Astrocyte (in vitro differentiated cells and primary cell): ENCODE results near the gene XBP1. TPM values are rescaled to one million over a fixed set of nuclear protein-coding genes. Genes with fewer than 3 reads are reported as not detected.
"Not testable (repeated sequence)": the region's sequence is repeated elsewhere in the genome, so short reads cannot be mapped to it uniquely, and the experiment has no call there.

Experiments used
- DNase-seq: peaks from one replicate; pipeline ENCODE4 v3.0.0-alpha.2; 2010; ENCODE audit warnings: low read depth
- FAIRE-seq: peaks from 2 replicates; lab custom pipeline; 2011; peaks lifted over from hg19 to GRCh38; lab: Jason Lieb, UNC
- H2AFZ ChIP-seq: 2 replicates; pipeline ENCODE4 v1.6.0; 2012; ENCODE audit warnings: low read depth, low read length, inconsistent platforms
- H3K27ac ChIP-seq: 2 replicates; pipeline ENCODE4 v1.5.1; 2011; ENCODE audit warnings: low read depth, low read length, inconsistent platforms
- H3K27me3 ChIP-seq: 2 replicates; pipeline ENCODE4 v1.6.0; 2011; ENCODE audit warnings: low read length, inconsistent platforms; ENCODE audit not compliant: insufficient read depth
- H3K36me3 ChIP-seq: 2 replicates; pipeline ENCODE4 v1.5.1; 2011; ENCODE audit warnings: low read length, inconsistent platforms; ENCODE audit not compliant: insufficient read depth
- H3K4me1 ChIP-seq: 2 replicates; pipeline ENCODE4 v1.5.1; 2011; ENCODE audit warnings: low read length, inconsistent platforms; ENCODE audit not compliant: insufficient read depth
- H3K4me2 ChIP-seq: 2 replicates; pipeline ENCODE4 v1.6.0; 2012; ENCODE audit warnings: low read length, inconsistent platforms
- H3K4me3 ChIP-seq: 2 replicates; pipeline ENCODE4 v1.5.1; 2011; ENCODE audit warnings: low read depth, mild to moderate bottlenecking, low read length, inconsistent platforms; ENCODE audit not compliant: insufficient read depth
- H3K79me2 ChIP-seq: 2 replicates; pipeline ENCODE4 v1.6.0; 2012; ENCODE audit warnings: mild to moderate bottlenecking, low read length, inconsistent platforms; ENCODE audit not compliant: insufficient read depth
- H3K9ac ChIP-seq: 2 replicates; pipeline ENCODE4 v1.6.0; 2012; ENCODE audit warnings: mild to moderate bottlenecking, low read length, inconsistent platforms
- H3K9me3 ChIP-seq: 2 replicates; pipeline ENCODE4 v1.5.1; 2012; ENCODE audit warnings: low read depth, mild to moderate bottlenecking, low read length, inconsistent platforms; ENCODE audit not compliant: insufficient read depth
- H4K20me1 ChIP-seq: 2 replicates; pipeline ENCODE4 v1.6.0; 2012; ENCODE audit warnings: low read length, inconsistent platforms; ENCODE audit not compliant: insufficient read depth
- H3K27ac Mint-ChIP-seq: one replicate; pipeline ENCODE4 v1.8.0; 2021; ENCODE audit warnings: mild to moderate bottlenecking, mixed read lengths; ENCODE audit not compliant: unreplicated experiment
- H3K27me3 Mint-ChIP-seq: one replicate; pipeline ENCODE4 v1.8.0; 2021; ENCODE audit warnings: low read depth, mixed read lengths; ENCODE audit not compliant: unreplicated experiment
- H3K36me3 Mint-ChIP-seq: one replicate; pipeline ENCODE4 v1.8.0; 2021; ENCODE audit warnings: low read depth, mixed read lengths; ENCODE audit not compliant: unreplicated experiment
- H3K4me1 Mint-ChIP-seq: one replicate; pipeline ENCODE4 v1.8.0; 2021; ENCODE audit warnings: low read depth, mixed read lengths; ENCODE audit not compliant: unreplicated experiment
- H3K4me3 Mint-ChIP-seq: one replicate; pipeline ENCODE4 v1.8.0; 2021; ENCODE audit warnings: mild to moderate bottlenecking, moderate library complexity, mixed read lengths; ENCODE audit not compliant: unreplicated experiment
- H3K9me3 Mint-ChIP-seq: one replicate; pipeline ENCODE4 v1.8.0; 2021; ENCODE audit warnings: mild to moderate bottlenecking, mixed read lengths; ENCODE audit not compliant: unreplicated experiment
- EZH2 ChIP-seq: IDR thresholded peaks from 2 replicates; pipeline ENCODE4 v1.6.1; 2012; ENCODE audit warnings: mild to moderate bottlenecking, low read length, inconsistent platforms; ENCODE audit not compliant: insufficient read depth
- total RNA-seq: library from RNA; stranded (reverse); gene quantifications from 2 replicates; pipeline ENCODE4 v1.2.1, GENCODE V29; 2021
- TF ChIP-seq, protein P1 (sequence below): IDR thresholded peaks from 2 replicates; pipeline ENCODE4 v1.5.1; 2011; ENCODE audit warnings: low read depth, mild to moderate bottlenecking, inconsistent platforms, low read length, moderate library complexity; ENCODE audit not compliant: insufficient read depth

The XBP1 gene
- total RNA-seq, 1 donor from 2014 or later, result 142 TPM

DNA sequence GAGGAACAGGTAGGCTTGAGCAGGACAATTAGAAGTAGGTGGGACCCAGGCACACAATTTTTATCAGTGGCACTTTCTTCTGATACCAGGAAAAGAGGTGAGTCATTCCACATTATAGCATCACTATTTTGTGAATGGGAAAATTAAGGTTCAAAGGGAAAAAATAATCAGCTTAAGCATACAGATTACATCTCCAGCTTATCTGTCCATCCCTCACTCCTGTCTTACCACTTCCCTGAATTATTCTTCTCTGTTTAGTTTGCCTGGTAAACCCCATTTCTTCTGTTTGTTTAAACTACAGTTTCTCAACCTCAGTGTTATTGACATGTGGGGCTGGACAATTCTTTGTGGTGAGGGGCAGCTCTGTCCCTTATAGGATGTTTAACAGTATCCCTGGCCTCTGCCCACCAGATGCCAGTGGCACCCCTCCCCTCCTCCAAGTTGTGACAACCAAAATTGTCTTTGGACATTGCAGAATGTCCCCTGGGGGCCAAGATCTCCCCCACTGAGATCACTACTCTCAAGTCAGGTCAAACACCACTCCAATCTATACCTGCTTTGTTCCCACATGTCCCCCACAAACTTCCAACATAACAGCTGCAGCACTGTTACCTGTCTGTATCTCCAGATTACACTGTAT is 8.5 kb upstream of the XBP1 start:
- no peaks in the 10 kb centered on the region for H4K20me1 ChIP-seq
- Mint-ChIP-seq H3K27ac (no peak overlapping the region), H3K4me3 (no peak overlapping the region), H3K4me1 (no peaks in the 10 kb centered on the region), H3K36me3 (no peaks in the 10 kb centered on the region), H3K9me3 (no peaks in the 10 kb centered on the region), H3K27me3 (no peaks in the 10 kb centered on the region)
- FAIRE-seq (no peak), DNase-seq (no peak)
- no peaks in the 10 kb centered on the region for H3K4me1 ChIP-seq
- no peak overlapping the region for H3K9ac ChIP-seq
- H2AFZ ChIP-seq, result no peak overlapping the region
- H3K27me3 ChIP-seq, result no peaks in the 10 kb centered on the region
- no peaks in the 10 kb centered on the region for H3K36me3 ChIP-seq
- H3K27ac ChIP-seq, result no peak overlapping the region
- no peaks in the 10 kb centered on the region for H3K9me3 ChIP-seq
- TF ChIP-seq, protein P1, sequence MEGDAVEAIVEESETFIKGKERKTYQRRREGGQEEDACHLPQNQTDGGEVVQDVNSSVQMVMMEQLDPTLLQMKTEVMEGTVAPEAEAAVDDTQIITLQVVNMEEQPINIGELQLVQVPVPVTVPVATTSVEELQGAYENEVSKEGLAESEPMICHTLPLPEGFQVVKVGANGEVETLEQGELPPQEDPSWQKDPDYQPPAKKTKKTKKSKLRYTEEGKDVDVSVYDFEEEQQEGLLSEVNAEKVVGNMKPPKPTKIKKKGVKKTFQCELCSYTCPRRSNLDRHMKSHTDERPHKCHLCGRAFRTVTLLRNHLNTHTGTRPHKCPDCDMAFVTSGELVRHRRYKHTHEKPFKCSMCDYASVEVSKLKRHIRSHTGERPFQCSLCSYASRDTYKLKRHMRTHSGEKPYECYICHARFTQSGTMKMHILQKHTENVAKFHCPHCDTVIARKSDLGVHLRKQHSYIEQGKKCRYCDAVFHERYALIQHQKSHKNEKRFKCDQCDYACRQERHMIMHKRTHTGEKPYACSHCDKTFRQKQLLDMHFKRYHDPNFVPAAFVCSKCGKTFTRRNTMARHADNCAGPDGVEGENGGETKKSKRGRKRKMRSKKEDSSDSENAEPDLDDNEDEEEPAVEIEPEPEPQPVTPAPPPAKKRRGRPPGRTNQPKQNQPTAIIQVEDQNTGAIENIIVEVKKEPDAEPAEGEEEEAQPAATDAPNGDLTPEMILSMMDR, result no peak
- TF ChIP-seq EZH2, result no peak
- no peak overlapping the region for H3K4me3 ChIP-seq
- H3K79me2 ChIP-seq, result peaks cover 2% of the 10 kb centered on the region
- no peak overlapping the region for H3K4me2 ChIP-seq

DNA sequence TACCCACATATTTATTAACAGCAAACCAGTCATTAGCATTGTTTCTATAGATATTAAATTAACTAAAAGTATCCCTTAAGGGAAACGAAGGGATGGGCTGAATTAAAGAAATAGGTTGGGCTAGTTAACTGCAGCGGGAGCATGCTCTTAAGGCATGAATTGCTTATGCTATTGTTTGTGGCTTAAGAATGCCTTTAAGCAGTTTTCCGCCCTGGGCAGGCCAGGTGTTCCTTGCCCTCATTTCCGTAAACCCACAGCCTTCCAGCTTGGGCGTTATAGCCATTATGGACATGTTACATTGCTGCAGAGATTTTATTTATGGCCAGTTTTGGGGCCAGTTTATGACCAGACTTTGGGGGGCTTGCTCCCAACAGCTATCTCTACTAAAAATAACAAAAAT is 5.1 kb upstream of the XBP1 start:
- not testable (repeated sequence) for DNase-seq, H3K36me3 ChIP-seq, H3K27me3 ChIP-seq, H3K27ac Mint-ChIP-seq, H3K4me3 Mint-ChIP-seq, H3K27me3 Mint-ChIP-seq, H3K9me3 Mint-ChIP-seq, H4K20me1 ChIP-seq, H3K9ac ChIP-seq, H2AFZ ChIP-seq, H3K4me2 ChIP-seq, H3K27ac ChIP-seq, FAIRE-seq, H3K4me1 Mint-ChIP-seq, H3K4me1 ChIP-seq, H3K4me3 ChIP-seq, H3K9me3 ChIP-seq, H3K36me3 Mint-ChIP-seq
- H3K79me2 ChIP-seq, result peaks cover 19% of the 10 kb centered on the region

DNA sequence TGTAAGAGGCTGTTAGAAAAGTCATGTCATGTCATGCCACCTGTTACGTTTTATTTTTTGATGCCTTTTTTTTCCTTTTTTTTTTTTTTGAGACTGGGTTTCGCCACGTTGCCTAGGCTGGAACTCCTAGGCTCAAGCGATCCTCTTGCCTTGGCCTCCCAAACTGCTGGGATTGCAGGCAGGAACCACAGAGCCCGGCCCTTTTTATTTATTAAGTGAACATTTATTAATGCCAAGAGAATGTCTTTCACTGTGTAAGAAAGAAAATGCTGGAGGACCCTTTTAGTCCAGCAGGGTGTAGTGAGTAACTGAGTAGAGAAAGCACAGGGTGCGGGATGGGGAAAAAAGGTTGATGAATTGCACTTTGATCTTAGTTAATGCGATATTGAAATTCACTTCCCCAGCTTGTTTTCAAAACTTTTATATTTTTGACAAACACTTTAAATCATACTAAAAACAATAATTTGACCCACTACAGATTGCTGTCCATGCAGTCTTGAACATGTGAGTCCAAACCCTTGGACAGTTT is 2.3 kb upstream of the XBP1 start:
- Mint-ChIP-seq H3K9me3 (peaks cover 2% of the 10 kb centered on the region), H3K36me3 (peaks cover 2% of the 10 kb centered on the region), H3K27ac (no peak overlapping the region), H3K27me3 (no peaks in the 10 kb centered on the region), H3K4me3 (peak overlapping the region; percentile 67), H3K4me1 (peaks cover 7% of the 10 kb centered on the region)
- H3K4me3 ChIP-seq, result no peak overlapping the region
- no peak for FAIRE-seq
- TF ChIP-seq EZH2, result no peak
- H3K4me2 ChIP-seq, result peak overlapping the region; percentile 86
- no peak for DNase-seq
- H3K9ac ChIP-seq, result no peak overlapping the region
- H3K79me2 ChIP-seq, result peaks cover 44% of the 10 kb centered on the region
- peaks cover 14% of the 10 kb centered on the region for H4K20me1 ChIP-seq
- H3K4me1 ChIP-seq, result peaks cover 13% of the 10 kb centered on the region
- H3K36me3 ChIP-seq, result peaks cover 10% of the 10 kb centered on the region
- no peaks in the 10 kb centered on the region for H3K9me3 ChIP-seq
- no peak overlapping the region for H3K27ac ChIP-seq
- no peak overlapping the region for H2AFZ ChIP-seq
- no peaks in the 10 kb centered on the region for H3K27me3 ChIP-seq
